Epithelial cell of proximal tubule (primary cell): ENCODE data around the gene MAPK8. TPM values are rescaled to one million over a fixed set of nuclear protein-coding genes. Genes with fewer than 3 reads are reported as not detected.

Experiments used
- DNase-seq: peaks from one replicate; pipeline ENCODE4 v3.0.0-alpha.2; 2011; ENCODE audit warnings: low read depth
- H3K4me3 ChIP-seq: 2 replicates; pipeline ENCODE4 v1.5.1; 2011; ENCODE audit warnings: low read depth, mild to moderate bottlenecking, low read length
- CTCF ChIP-seq: conservative IDR thresholded peaks from 2 replicates; pipeline ENCODE4 v1.5.1; 2012; ENCODE audit warnings: low read depth, mild to moderate bottlenecking, low read length
- total RNA-seq: library from RNA; depleted of rRNA; stranded (reverse); fragments of >200 nt; gene quantifications from 2 replicates; pipeline ENCODE4 v1.2.3, GENCODE V29; 2015

MAPK8 gene
- total RNA-seq, 1 donor from 2014 or later: 59.4 TPM

GRCh38 chr10:48468866-48469511, 162.5 kb downstream of the MAPK8 start:
- DNase-seq: no peak
- no peak overlapping the region for H3K4me3 ChIP-seq
- TF ChIP-seq CTCF: no peak

GRCh38 chr10:48469516-48470020, 163.1 kb downstream of the MAPK8 start:
- H3K4me3 ChIP-seq: no peak overlapping the region
- DNase-seq: no peak
- TF ChIP-seq CTCF: no peak

- no peak for DNase-seq
- no peak for TF ChIP-seq CTCF
- H3K4me3 ChIP-seq: no peak overlapping the region
Measured at GRCh38 chr10:48470115-48470892, 163.8 kb downstream of the MAPK8 start.

- no peak for TF ChIP-seq CTCF
- no peak overlapping the region for H3K4me3 ChIP-seq
- DNase-seq: no peak
Measured at GRCh38 chr10:48470893-48471805, 164.7 kb downstream of the MAPK8 start.

GRCh38 chr10:48472501-48473069, 166.1 kb downstream of the MAPK8 start:
- H3K4me3 ChIP-seq: no peak overlapping the region
- no peak for DNase-seq

More at GRCh38 chr10:48472501-48473069, 166.1 kb downstream of the MAPK8 start:
- TF ChIP-seq CTCF: no peak
